ENCODE data around the gene UBE2G1. TPM values are rescaled to one million over a fixed set of nuclear protein-coding genes. Genes with fewer than 3 reads are reported as not detected.
A peak's percentile ranks its signal among the peaks of the same experiment; 100 is the strongest.

The UBE2G1 gene
- total RNA-seq, 1 donor from 2014 or later = 92.8 TPM

DNA sequence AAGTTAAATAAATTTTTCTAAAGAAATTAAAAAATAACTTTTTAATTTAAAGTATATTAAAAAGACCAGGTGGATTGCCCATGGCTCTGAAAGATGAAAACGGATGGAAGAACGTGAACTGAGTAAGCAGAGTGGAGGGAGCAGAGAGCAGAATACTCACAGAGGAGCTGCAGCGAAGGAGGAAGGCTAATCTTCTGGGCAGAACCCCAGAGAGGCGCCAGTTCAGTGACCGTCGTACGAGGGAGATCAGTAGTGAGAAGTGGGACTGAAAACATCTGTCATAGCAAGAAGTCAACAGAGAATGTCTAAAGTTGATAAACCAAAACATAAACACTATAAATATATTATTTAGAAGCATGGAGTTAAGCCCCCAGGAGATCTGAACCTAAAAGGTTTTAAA lies 34.9 kb downstream of the UBE2G1 start:
- Histone ChIP-seq H3K27ac (replicated peaks) (peak overlapping the region; percentile 28), H3K4me3 (no peak overlapping the region), H3K36me3 (no peaks in the 10 kb centered on the region), H3K9me3 (replicated peaks) (no peaks in the 10 kb centered on the region), H3K27me3 (ENCODE audit: low read depth) (no peaks in the 10 kb centered on the region), H3K4me1 (peaks cover 59% of the 10 kb centered on the region)
- intact Hi-C loops (cut with micrococcal nuclease) = no loop called here
- TF ChIP-seq, protein P1, sequence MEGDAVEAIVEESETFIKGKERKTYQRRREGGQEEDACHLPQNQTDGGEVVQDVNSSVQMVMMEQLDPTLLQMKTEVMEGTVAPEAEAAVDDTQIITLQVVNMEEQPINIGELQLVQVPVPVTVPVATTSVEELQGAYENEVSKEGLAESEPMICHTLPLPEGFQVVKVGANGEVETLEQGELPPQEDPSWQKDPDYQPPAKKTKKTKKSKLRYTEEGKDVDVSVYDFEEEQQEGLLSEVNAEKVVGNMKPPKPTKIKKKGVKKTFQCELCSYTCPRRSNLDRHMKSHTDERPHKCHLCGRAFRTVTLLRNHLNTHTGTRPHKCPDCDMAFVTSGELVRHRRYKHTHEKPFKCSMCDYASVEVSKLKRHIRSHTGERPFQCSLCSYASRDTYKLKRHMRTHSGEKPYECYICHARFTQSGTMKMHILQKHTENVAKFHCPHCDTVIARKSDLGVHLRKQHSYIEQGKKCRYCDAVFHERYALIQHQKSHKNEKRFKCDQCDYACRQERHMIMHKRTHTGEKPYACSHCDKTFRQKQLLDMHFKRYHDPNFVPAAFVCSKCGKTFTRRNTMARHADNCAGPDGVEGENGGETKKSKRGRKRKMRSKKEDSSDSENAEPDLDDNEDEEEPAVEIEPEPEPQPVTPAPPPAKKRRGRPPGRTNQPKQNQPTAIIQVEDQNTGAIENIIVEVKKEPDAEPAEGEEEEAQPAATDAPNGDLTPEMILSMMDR (IDR thresholded peaks at IDR 0.05; ENCODE audit: borderline replicate concordance) = no peak
- no peak for DNase-seq

DNA sequence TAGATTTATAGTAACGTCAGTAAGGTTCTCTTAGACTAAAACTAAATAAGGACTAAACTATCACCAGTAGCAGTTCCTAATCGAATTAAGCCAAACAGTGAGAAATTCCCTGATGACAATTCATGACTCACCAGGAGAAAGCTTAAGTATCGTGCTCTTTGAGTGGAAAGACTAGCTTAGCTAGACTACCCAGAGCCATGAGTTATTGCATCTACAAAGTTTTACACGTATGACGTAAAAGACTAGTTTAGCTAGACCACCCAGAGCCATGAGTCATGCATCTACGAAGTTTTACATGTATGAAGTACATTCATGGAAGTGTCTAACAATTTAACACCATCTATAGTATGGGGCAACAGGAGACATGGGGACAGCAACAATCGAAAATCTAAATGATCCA lies 36.6 kb downstream of the UBE2G1 start:
- H3K27ac ChIP-seq (replicated peaks) = no peak overlapping the region

DNA sequence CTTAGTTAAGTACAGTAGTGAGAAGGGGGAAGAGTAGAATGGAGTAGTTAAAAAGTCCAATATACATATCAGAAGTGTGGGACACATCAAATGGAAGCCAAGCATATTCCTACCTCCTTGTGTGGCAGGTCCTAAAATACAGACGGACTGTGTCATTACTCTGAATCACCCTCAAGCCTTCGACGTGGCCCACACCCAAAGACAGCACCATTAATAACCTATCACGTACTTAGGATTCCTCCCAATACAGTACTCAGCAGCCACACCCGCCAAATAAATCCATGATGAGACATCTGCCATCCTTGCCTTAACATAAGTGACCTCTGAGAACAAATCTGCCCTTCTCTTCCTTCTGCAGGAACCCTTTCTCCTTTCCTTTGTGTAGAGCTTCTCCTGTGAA lies 38.9 kb downstream of the UBE2G1 start:
- Histone ChIP-seq H3K9me3 (replicated peaks) (peaks cover 11% of the 10 kb centered on the region), H3K4me3 (no peak overlapping the region), H3K27ac (replicated peaks) (no peak overlapping the region), H3K36me3 (no peaks in the 10 kb centered on the region), H3K4me1 (peaks cover 40% of the 10 kb centered on the region), H3K27me3 (ENCODE audit: low read depth) (no peaks in the 10 kb centered on the region)
- TF ChIP-seq, protein P1 (IDR thresholded peaks at IDR 0.05; ENCODE audit: borderline replicate concordance) = no peak
- no peak for DNase-seq
- intact Hi-C loops (cut with micrococcal nuclease) = no loop called here

More for the DNA sequence above, 36.6 kb downstream of the UBE2G1 start:
- TF ChIP-seq, protein P1 (IDR thresholded peaks at IDR 0.05; ENCODE audit: borderline replicate concordance) = no peak
- Histone ChIP-seq H3K36me3 (no peaks in the 10 kb centered on the region), H3K4me3 (no peak overlapping the region), H3K4me1 (peaks cover 46% of the 10 kb centered on the region), H3K9me3 (replicated peaks) (peaks cover 11% of the 10 kb centered on the region), H3K27me3 (ENCODE audit: low read depth) (no peaks in the 10 kb centered on the region)
- no peak for DNase-seq
- intact Hi-C loops (cut with micrococcal nuclease) = no loop called here

DNA sequence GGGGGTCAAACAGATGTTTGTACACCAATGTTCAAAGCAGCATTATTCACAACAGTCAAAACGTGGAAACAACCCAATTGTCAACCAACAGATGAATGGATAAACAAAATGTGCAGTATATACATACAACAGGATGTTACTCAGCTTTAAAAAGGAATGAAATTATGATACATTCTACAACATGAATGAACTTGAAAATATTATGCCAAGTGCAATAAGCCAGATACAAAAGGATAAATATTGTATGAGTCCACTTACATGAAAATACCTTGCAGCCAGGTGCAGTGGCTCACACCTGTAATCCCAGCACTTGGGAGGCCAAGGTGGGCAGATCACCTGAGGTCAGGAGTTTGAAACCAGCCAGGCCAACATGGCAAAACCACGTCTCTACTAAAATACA lies 39.9 kb downstream of the UBE2G1 start:
- H3K4me3 ChIP-seq = no peak overlapping the region
- DNase-seq = no peak
- no peak overlapping the region for H3K27ac ChIP-seq (replicated peaks)

DNA sequence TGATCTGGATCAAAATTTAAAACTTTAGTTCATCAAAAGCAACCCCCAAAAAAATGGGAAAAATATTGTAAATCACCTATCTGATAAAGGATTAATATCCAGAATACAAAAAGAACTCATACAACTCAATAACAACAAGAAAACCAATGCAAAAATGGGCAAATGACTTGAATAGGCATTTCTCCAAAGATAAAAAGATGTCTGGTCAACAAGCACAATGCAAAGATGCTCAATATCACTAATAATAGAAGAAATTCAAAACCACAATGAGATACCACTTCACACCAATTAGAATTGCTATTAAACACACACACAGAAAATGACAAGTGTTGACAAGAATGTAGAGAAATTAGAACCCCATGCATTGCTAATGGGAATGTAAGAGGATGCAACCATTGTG lies 40.4 kb downstream of the UBE2G1 start:
- no peak for DNase-seq
- intact Hi-C loops (cut with micrococcal nuclease) = no loop called here
- TF ChIP-seq, protein P1 (IDR thresholded peaks at IDR 0.05; ENCODE audit: borderline replicate concordance) = no peak
- Histone ChIP-seq H3K9me3 (replicated peaks) (peaks cover 11% of the 10 kb centered on the region), H3K27ac (replicated peaks) (no peak overlapping the region), H3K36me3 (peaks cover 3% of the 10 kb centered on the region), H3K27me3 (ENCODE audit: low read depth) (no peaks in the 10 kb centered on the region), H3K4me1 (peaks cover 38% of the 10 kb centered on the region), H3K4me3 (no peak overlapping the region)

More for the DNA sequence above, 39.9 kb downstream of the UBE2G1 start:
- no peaks in the 10 kb centered on the region for H3K27me3 ChIP-seq (ENCODE audit: low read depth)
- peaks cover 3% of the 10 kb centered on the region for H3K36me3 ChIP-seq
- peaks cover 40% of the 10 kb centered on the region for H3K4me1 ChIP-seq
- TF ChIP-seq, protein P1 (IDR thresholded peaks at IDR 0.05; ENCODE audit: borderline replicate concordance) = no peak
- intact Hi-C loops (cut with micrococcal nuclease) = no loop called here
- H3K9me3 ChIP-seq (replicated peaks) = peaks cover 11% of the 10 kb centered on the region
